Liver (tissue), 9 donors: ENCODE measurements around the gene EXOC4. TPM values are rescaled to one million over a fixed set of nuclear protein-coding genes. Genes with fewer than 3 reads are reported as not detected.

Source experiments
- DNase-seq: peaks from one replicate; pipeline ENCODE4 v3.0.0-alpha.2; 2017; ENCODE audit warnings: low spot score
- H3K27ac ChIP-seq, 2 donors: one replicate each; pipeline ENCODE4 v1.7.0; 2013; ENCODE audit warnings: inconsistent platforms in 2 of 2, low read length in 2 of 2, control low read depth in 1 of 2, low read depth in 1 of 2, mild to moderate bottlenecking in 1 of 2
- H3K27me3 ChIP-seq, 4 donors: one replicate each; pipeline versions ENCODE4 v1.6.1 to v1.7.0; 2013; ENCODE audit warnings: low read length in 3 of 4, inconsistent platforms in 1 of 4, mild to moderate bottlenecking in 1 of 4, moderate library complexity in 1 of 4; ENCODE audit not compliant: control insufficient read depth in 4 of 4, insufficient read depth in 4 of 4
- H3K36me3 ChIP-seq, 4 donors: one replicate each; pipeline versions ENCODE4 v1.6.1 to v1.7.0; 2013; ENCODE audit warnings: low read length in 3 of 4, mild to moderate bottlenecking in 3 of 4, low read depth in 1 of 4, moderate library complexity in 1 of 4; ENCODE audit not compliant: control insufficient read depth in 4 of 4, insufficient read depth in 3 of 4
- H3K4me1 ChIP-seq, 4 donors: one replicate each; pipeline versions ENCODE4 v1.6.1 to v1.7.0; 2013; ENCODE audit warnings: low read length in 3 of 4, mild to moderate bottlenecking in 3 of 4, moderate library complexity in 1 of 4; ENCODE audit not compliant: control insufficient read depth in 4 of 4, insufficient read depth in 4 of 4
- H3K4me3 ChIP-seq, 3 donors: one replicate each; pipeline versions ENCODE4 v1.6.1 to v1.7.0; 2013; ENCODE audit warnings: low read length in 3 of 3, control low read depth in 1 of 3, low read depth in 1 of 3, mild to moderate bottlenecking in 1 of 3
- H3K9ac ChIP-seq, 2 donors: one replicate each; pipeline ENCODE4 v1.7.0; 2013; ENCODE audit warnings: low read length in 2 of 2, mild to moderate bottlenecking in 2 of 2, moderate library complexity in 2 of 2, control low read depth in 1 of 2, low read depth in 1 of 2
- H3K9me3 ChIP-seq, 4 donors: one replicate each; pipeline versions ENCODE4 v1.6.1 to v1.7.0; 2013; ENCODE audit warnings: low read length in 3 of 4; ENCODE audit not compliant: control insufficient read depth in 4 of 4
- CTCF ChIP-seq: fragments of 150-350 bp; IDR thresholded peaks from 2 replicates; pipeline ENCODE4 v1.5.1; 2017; ENCODE audit warnings: improper control_type of control experiment, low read depth, low read length; ENCODE audit not compliant: missing input control
- EGR1 ChIP-seq, 2 donors: IDR thresholded peaks; 2 replicates each; pipeline ENCODE4 v1.6.1; 2016 to 2018; ENCODE audit warnings: antibody characterized with exemption in 2 of 2, low read depth in 2 of 2
- FOXA1 ChIP-seq: IDR thresholded peaks from 2 replicates; pipeline ENCODE4 v1.6.1; 2016; ENCODE audit warnings: antibody characterized with exemption
- FOXA2 ChIP-seq: IDR thresholded peaks from 2 replicates; pipeline ENCODE4 v1.6.1; 2016; ENCODE audit warnings: antibody characterized with exemption
- GABPA ChIP-seq, 2 donors: IDR thresholded peaks in 1 of 2; conservative IDR thresholded peaks in 1 of 2; 2 replicates each; pipeline ENCODE4 v1.6.1; 2016; ENCODE audit warnings: antibody characterized with exemption in 2 of 2, mild to moderate bottlenecking in 1 of 2, moderate library complexity in 1 of 2
- HNF4A ChIP-seq, 2 donors: conservative IDR thresholded peaks; 2 replicates each; pipeline ENCODE4 v1.6.1; 2016; ENCODE audit warnings: antibody characterized with exemption in 2 of 2, mild to moderate bottlenecking in 2 of 2
- HNF4G ChIP-seq: IDR thresholded peaks from 2 replicates; pipeline ENCODE4 v1.6.1; 2016; ENCODE audit warnings: antibody characterized with exemption
- JUND ChIP-seq, 2 donors: IDR thresholded peaks; 2 replicates each; pipeline ENCODE4 v1.6.1; 2016; ENCODE audit warnings: antibody characterized with exemption in 2 of 2
- NR2F2 ChIP-seq: IDR thresholded peaks from 2 replicates; pipeline ENCODE4 v1.6.1; 2016; ENCODE audit warnings: antibody characterized with exemption
- RAD21 ChIP-seq, 2 donors: IDR thresholded peaks; 2 replicates each; pipeline ENCODE4 v1.6.1; 2016; ENCODE audit warnings: antibody characterized with exemption in 2 of 2, mild to moderate bottlenecking in 2 of 2
- RXRA ChIP-seq, 2 donors: IDR thresholded peaks; 2 replicates each; pipeline ENCODE4 v1.6.1; 2017 to 2018; ENCODE audit warnings: antibody characterized with exemption in 2 of 2, mild to moderate bottlenecking in 1 of 2
- SP1 ChIP-seq: IDR thresholded peaks from 2 replicates; pipeline ENCODE4 v1.6.1; 2018; ENCODE audit warnings: antibody characterized with exemption, mild to moderate bottlenecking
- TAF1 ChIP-seq: conservative IDR thresholded peaks from 2 replicates; pipeline ENCODE4 v1.6.1; 2016; ENCODE audit warnings: antibody characterized with exemption, mild to moderate bottlenecking
- YY1 ChIP-seq: IDR thresholded peaks from 2 replicates; pipeline ENCODE4 v1.6.1; 2016; ENCODE audit warnings: antibody characterized with exemption, mild to moderate bottlenecking
- WGBS: extraction: QIAGEN DNeasy Blood & Tissue Kit; methylation state at CpG from one replicate; pipeline ENCODE4 v1.1.7; 2013; 5-methylcytosine and 5-hydroxymethylcytosine counted together
- polyA plus RNA-seq, 2 donors: library from polyadenylated mRNA; stranded (reverse) in 1 of 2; unstranded in 1 of 2; fragments of 200-250 nt in 1 of 2; fragments of >200 nt in 1 of 2; fragmentation: Nextera tagmentation in 1 of 2; extraction: Ambion mirVana in 1 of 2; gene quantifications; one replicate each; pipeline versions ENCODE4 v1.2.1 to v1.2.3, GENCODE V29; 2013 to 2015
- total RNA-seq, 2 donors: library from RNA; depleted of rRNA; stranded (reverse); fragments of >200 nt; gene quantifications; one replicate each; pipeline ENCODE4 v1.2.3, GENCODE V29; 2014
- TF ChIP-seq, protein P1 (sequence below): IDR thresholded peaks from 2 replicates; pipeline ENCODE4 v1.6.1; 2016; ENCODE audit warnings: antibody characterized with exemption
- TF ChIP-seq, protein P2 (sequence below): IDR thresholded peaks from 2 replicates; pipeline ENCODE4 v1.6.1; 2016; ENCODE audit warnings: antibody characterized with exemption
- TF ChIP-seq, protein P3 (sequence below): IDR thresholded peaks from 2 replicates; pipeline ENCODE4 v1.6.1; 2016; ENCODE audit warnings: antibody characterized with exemption
- donor health status: healthy.
- donor health status: healthy.
- donor health status: healthy.
- donor health status: healthy.
- donor health status: healthy.

EXOC4 gene
- total and polyA plus RNA-seq, 4 donors: 9.5 to 55.9 (median 23.6) TPM

DNA sequence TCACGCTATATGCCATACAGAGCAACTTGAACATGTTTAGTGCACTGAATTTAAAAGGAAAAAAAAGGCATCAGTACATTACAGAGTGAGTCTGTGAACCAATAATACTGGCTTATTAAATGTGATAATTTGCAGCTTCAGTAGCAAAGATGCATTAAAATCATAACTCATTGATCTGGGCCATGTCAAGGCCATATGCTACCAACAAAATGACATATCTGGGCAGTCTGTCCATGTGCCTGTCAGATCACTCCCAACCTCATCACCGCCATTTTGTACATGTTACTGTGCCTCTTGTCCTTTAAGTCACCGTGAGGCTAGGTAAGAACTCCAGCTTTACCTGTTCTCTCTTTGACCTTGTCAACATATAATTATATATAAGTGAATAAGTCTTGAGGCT, 566.8 kb downstream of the EXOC4 start:
- no peak overlapping the region for H3K4me3 ChIP-seq

DNA sequence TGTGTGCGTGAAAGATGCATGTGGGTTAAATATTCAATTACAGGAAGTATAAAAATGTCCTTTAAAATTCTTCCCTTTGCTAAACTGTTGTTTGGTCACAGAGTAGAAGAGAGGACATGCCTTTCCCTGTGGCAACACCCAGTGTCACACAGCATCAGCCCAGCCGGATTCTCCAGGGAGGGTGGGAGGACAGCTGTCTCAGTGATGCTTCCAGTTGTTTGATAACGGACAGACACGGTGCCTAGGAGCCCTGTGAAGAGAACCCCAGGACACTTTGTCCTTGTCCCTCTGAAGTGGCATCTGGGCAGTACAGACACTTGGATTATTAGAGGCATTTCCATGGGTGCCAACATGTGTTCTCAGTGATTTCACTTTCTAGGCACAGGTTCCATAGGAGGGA, 567.7 kb downstream of the EXOC4 start:
- TF ChIP-seq TAF1 (no peak), HNF4G (no peak), RXRA (IDR thresholded peaks at IDR 0.05) (no peak), CTCF (no peak), YY1 (no peak), HNF4A (conservative IDR thresholded peaks at IDR 0.05) (no peak), EGR1 (IDR thresholded peaks at IDR 0.05; ENCODE audit: low read depth in 2 of 2) (no peak), GABPA (IDR thresholded peaks at IDR 0.05 in 1 of 2, conservative IDR thresholded peaks at IDR 0.05 in 1 of 2) (no peak), RAD21 (IDR thresholded peaks at IDR 0.05) (no peak), NR2F2 (no peak), SP1 (no peak), FOXA1 (no peak)
- TF ChIP-seq, protein P1, sequence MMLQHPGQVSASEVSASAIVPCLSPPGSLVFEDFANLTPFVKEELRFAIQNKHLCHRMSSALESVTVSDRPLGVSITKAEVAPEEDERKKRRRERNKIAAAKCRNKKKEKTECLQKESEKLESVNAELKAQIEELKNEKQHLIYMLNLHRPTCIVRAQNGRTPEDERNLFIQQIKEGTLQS: no peak
- TF ChIP-seq, protein P2, sequence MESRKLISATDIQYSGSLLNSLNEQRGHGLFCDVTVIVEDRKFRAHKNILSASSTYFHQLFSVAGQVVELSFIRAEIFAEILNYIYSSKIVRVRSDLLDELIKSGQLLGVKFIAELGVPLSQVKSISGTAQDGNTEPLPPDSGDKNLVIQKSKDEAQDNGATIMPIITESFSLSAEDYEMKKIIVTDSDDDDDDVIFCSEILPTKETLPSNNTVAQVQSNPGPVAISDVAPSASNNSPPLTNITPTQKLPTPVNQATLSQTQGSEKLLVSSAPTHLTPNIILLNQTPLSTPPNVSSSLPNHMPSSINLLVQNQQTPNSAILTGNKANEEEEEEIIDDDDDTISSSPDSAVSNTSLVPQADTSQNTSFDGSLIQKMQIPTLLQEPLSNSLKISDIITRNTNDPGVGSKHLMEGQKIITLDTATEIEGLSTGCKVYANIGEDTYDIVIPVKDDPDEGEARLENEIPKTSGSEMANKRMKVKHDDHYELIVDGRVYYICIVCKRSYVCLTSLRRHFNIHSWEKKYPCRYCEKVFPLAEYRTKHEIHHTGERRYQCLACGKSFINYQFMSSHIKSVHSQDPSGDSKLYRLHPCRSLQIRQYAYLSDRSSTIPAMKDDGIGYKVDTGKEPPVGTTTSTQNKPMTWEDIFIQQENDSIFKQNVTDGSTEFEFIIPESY: no peak
- H3K36me3 ChIP-seq: peaks cover 0 to 12% (median 3%) of the 10 kb centered on the region in 4 donors
- H3K4me1 ChIP-seq: no peaks in the 10 kb centered on the region
- no peaks in the 10 kb centered on the region for H3K9me3 ChIP-seq
- no peak overlapping the region for H3K27ac ChIP-seq
- no peak overlapping the region for H3K9ac ChIP-seq
- H3K4me3 ChIP-seq: no peak overlapping the region
- no peak for DNase-seq
- WGBS: 96% methylated on average over 4 of the region's 4 CpGs
- H3K27me3 ChIP-seq: no peaks in the 10 kb centered on the region

More for the DNA sequence above, 566.8 kb downstream of the EXOC4 start:
- Histone ChIP-seq H3K4me1 (no peaks in the 10 kb centered on the region), H3K9ac (no peak overlapping the region), H3K36me3 (peaks cover 0 to 12% (median 3%) of the 10 kb centered on the region in 4 donors), H3K9me3 (no peaks in the 10 kb centered on the region), H3K27me3 (no peaks in the 10 kb centered on the region), H3K27ac (no peak overlapping the region)
- TF ChIP-seq FOXA2 (no peak), JUND (IDR thresholded peaks at IDR 0.05) (no peak), RAD21 (IDR thresholded peaks at IDR 0.05) (no peak), HNF4A (conservative IDR thresholded peaks at IDR 0.05) (no peak), RXRA (IDR thresholded peaks at IDR 0.05) (no peak), SP1 (no peak), NR2F2 (no peak)
- TF ChIP-seq, protein P1: no peak
- TF ChIP-seq, protein P3, sequence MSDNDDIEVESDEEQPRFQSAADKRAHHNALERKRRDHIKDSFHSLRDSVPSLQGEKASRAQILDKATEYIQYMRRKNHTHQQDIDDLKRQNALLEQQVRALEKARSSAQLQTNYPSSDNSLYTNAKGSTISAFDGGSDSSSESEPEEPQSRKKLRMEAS: no peak
- TF ChIP-seq, protein P2: no peak
- WGBS: 100% methylated on average over 3 of the region's 3 CpGs
- no peak for DNase-seq
